Fibroblast of skin of right quadriceps (primary cell): ENCODE measurements around the gene MRPL9.
"Not testable (repeated sequence)": the region's sequence is repeated elsewhere in the genome, so short reads cannot be mapped to it uniquely, and the experiment has no call there.

Experiments used
- DNase-seq: peaks from one replicate; pipeline ENCODE4 v3.0.0-alpha.2; 2013

The MRPL9 gene

GRCh38 chr1:151782741-151783140 is 19.4 kb upstream of the MRPL9 start:
- DNase-seq = no peak

DNA sequence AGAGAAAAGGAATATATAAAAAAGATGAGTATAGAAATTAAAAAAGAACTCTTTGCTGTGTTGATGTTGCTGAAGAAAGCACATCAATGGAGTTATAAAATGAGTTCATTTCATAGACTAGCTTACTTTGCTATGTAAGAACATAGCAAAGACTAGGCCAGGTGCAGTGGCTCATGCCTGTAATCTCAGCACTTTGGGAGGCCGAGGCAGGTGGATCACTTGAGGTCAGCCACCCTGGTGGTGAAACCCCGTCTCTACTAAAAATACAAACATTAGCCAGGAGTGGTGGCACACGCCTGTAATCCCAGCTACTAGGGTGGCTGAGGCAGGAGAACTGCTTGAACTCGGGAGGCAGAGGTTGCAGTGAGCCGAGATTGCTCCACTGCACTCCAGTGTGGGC is 18.7 kb upstream of the MRPL9 start:
- not testable (repeated sequence) for DNase-seq

DNA sequence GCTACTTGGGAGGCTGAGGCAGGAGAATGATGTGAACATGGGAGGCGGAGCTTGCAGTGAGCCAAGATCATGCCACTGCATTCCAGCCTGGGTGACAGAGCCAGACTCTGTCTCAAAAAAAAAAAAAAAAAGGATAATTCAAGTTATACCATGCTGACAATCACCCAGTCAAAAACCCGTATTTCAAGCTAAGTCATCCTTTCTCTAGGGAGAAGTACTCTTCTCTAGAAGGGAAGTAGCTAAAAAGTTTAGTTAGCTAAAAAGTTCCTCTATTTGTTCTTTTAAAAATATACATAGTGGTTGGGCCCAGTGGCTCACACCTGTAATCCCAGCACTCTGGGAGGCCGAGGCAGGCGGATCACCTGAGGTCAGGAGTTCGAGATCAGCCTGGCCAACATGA is 17.4 kb upstream of the MRPL9 start:
- DNase-seq = not testable (repeated sequence)

- DNase-seq = no peak
Observed at GRCh38 chr1:151779852-151780251, 16.6 kb upstream of the MRPL9 start.

- no peak for DNase-seq
Observed at GRCh38 chr1:151777317-151777716, 14.0 kb upstream of the MRPL9 start.

DNA sequence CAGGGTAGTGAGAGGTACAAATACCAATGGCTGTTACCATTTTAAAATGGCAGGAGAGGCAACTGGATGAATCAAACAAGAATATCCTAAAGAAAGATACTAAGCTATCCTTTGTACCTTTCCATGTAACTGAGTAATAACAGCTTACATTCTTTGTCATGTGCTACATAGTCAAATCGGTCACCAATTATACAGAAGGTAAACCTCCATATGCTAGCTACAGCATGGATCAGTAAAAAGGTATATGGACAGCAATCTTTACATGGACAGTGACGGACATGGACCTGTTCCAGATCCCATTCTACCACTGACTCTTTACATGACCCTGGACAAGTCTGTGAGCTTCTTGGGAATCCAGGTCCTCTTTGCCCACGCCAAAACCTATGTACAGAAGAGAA is 13.4 kb upstream of the MRPL9 start:
- DNase-seq = no peak

DNA sequence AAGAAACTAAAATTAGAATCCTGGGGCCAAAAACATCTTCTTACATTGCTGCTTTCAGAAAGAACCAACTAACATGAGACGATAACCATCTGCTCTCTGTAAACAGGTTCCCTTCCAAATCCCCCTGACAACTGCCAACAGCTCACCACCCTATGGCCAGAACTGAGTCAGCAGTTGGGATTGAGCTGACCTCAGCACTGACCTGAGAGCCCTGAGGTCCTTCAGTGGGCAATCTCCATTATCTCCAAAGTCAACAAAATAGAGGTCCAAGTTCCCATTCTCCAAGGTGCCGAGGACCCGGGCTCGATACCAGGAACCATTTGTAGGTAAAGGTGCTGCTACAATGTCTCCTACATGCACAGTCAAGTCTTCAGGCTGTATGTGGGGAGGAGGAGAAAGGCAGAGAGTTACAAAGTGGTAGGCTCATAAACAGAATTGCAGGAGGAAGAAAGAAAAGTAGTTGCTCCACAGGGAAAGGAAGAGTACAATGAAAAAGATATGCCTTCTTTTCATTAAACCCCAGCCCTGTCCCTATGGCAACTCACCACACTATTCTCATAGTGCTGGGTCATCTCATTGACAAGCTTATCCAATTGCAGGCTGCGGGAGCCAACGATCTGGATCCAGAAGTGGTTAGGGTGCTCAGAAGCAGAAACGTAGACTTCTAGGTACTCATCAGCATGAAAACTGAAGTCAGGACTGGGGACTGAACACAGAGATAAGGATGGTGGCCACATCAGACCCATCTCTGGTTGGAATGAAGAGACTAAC is 12.8 kb upstream of the MRPL9 start:
- DNase-seq = no peak

DNA sequence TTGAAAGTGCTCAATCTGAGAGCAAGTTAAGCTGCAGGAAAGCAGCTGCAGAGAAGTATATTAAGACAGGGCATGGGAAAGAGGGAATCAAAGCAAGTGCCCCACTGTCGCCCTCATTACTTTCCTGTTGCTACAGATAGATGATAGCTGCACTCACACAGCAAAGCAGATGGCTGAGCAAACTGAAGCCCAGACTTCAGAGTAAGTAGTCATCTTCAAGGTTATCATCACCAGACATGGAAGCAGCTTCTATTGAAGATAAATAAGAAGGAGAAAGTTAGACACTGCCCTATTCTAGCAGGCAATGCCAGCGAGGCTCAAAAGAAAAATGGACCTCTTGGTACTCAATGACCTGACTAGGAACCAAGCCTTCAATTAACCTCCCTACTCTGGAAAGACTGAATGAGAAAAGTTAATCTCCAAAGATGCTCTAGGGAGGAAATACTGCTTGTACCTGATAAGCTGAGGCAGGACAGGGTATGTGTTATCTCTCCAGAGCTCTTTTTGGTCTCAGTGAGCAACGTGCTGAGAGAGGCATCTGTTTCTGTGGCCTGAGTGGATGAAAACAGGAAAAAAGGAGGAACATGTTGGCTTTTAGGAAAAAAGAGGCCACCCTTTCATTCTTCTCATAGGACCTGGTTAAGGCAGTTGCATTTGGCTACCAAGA is 11.1 kb upstream of the MRPL9 start:
- DNase-seq = no peak

DNA sequence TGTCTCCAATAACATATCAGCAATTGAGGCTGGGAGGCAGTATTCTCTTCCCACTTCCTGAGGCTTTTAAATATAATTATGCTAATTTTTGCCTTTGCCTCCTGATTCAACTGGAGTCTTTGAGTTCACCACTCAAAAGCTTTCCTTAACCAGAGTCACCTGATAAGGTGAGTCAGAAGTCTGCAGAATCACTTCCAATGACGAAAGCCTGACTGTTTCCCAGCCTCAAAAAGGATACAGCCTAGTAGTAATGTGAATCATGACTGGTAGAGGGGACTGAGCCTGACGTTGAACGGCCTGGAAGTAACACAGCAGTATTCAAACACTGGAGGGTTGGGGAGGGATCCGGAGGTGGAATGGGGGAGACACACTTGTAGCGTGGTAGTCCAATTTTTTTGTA is 10.4 kb upstream of the MRPL9 start:
- DNase-seq = no peak

DNA sequence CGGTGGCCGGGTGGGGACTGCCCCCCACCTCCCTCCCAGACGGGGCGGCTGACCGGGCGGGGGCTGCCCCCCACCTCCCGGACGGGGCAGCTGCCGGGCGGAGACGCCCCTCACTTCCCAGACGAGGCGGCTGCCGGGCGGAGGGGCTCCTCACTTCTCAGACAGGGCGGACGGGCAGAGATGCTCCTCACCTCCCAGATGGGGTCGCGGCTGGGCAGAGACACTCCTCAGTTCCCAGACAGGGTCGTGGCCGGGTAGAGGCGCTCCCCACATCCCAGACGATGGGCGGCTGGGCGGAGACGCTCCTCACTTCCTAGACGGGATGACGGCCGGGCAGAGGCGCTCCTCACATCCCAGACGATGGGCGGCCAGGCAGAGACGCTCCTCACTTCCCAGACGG is 6.0 kb upstream of the MRPL9 start:
- not testable (repeated sequence) for DNase-seq

DNA sequence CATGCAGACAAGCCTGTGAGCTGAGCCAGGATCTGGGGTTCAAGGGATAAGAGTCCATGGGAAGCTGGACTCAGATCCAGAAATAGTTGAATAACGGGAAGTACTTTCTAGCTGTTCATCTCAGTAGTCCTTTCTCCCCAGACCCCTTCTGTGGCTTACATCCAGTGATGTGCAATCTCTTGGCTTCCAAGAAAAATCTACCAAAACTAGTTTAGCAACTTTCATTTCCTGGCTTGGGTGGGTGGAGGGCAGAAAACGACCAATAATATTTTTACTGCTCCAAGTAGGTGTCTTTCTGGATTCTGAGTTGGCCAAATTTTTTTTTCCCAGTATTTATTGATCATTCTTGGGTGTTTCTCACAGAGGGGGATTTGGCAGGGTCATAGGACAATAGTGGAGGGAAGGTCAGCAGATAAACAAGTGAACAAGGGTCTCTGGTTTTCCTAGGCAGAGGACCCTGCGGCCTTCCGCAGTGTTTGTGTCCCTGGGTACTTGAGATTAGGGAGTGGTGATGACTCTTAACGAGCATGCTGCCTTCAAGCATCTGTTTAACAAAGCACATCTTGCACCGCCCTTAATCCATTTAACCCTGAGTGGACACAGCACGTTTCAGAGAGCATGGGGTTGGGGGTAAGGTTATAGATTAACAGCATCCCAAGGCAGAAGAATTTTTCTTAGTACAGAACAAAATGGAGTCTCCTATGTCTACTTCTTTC is 5.2 kb upstream of the MRPL9 start:
- not testable (repeated sequence) for DNase-seq

DNA sequence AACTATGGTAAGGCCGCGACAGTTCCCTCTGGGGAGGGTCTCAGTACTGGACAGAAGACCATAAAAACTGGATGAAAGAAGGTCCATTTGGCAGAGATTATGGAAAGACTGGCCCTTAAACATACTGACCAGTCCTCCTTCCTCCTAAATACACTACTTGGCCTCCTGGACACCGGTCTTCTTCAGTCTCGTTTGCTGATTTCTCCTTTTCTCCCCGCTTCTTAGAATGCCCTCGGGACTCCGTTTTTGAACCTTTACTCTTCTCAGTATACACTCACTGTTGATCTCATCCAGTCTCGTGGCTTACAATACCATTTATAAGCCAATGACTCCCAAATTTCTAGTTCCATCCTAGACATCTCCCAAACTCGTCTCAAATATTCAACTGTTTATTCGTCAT is 694 bp upstream of the MRPL9 start:
- no peak for DNase-seq

- DNase-seq = no peak
Observed at GRCh38 chr1:151760597-151761385, 2.5 kb downstream of the MRPL9 start.

DNA sequence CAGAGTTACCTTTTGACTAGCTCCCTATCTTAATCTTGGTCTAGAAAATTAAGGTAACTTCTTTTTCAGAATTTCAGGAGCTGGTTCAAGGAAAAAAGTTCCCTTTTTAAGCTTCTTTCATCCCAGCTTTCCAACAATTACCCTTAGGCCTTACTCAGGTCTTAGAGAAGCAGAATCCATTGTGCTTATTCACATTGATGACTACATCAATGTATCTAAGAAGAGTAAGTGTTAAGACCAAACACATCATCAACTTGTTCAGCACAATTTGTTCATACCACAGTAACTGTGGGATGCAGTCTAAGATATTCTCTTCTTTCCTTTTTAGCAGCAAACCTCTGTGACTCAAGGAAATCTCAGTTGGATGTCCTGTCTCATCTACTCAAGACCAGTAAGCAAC is 4.1 kb downstream of the MRPL9 start:
- DNase-seq = no peak

- peak; percentile 8 for DNase-seq
Observed at GRCh38 chr1:151756291-151756690, 7.0 kb downstream of the MRPL9 start.

GRCh38 chr1:151741516-151741915 is 21.8 kb downstream of the MRPL9 start:
- DNase-seq = no peak

DNA sequence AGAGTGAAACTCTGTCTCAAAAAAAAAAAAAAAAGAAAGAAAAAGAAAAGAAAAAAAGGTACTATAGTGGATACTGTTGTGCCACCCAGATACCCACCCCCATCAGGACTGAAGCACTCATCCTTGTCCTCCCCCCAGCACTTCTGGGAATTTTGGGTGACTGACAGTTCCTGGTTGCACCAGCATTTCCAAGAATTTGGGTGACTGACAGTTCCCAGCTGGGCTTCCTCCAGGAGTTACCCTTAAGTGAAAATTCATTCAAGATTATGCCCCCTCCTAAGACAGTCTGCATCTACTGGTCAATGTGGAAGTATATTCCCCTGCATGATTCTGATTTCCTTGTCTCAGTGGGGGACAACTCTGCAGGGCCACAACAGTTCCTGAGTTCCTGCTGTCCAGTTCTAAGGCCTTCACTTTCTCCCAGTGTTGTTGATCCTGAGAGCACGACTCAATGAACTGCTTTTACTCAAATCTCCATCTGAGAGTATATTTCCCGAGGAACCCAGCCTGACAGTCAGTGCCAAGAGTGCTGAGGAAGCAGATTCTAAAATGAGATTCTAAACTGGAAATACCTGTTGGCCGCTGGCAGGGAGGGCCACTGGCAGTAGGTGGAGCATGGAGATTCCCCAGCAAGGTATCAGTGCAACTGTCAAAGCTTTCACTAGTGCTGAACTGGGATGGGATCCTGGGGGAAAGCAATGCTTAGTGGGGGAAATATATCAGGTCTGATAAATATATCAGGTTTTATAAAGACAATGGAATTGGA is 23.5 kb downstream of the MRPL9 start:
- no peak for DNase-seq

- no peak for DNase-seq
Observed at GRCh38 chr1:151737479-151737878, 25.8 kb downstream of the MRPL9 start.

DNA sequence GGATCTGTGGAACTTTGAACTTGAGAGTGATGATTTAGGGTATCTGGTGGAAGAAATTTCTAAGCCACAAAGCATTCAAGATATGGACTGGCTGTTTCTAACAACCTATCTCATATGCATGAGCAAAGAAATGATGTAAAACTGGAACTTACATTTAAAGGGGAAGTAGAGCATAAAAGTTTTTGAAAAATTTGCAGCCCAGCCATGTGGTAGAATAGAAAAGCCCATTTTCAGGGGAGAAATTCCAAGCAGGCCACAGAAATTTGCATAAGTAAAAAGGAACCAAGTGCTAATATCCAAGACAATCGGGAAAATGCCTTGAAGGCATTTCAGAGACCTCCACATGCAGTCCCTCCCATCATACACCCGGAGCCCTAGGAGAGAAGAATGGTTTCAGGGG is 26.3 kb downstream of the MRPL9 start:
- no peak for DNase-seq

DNA sequence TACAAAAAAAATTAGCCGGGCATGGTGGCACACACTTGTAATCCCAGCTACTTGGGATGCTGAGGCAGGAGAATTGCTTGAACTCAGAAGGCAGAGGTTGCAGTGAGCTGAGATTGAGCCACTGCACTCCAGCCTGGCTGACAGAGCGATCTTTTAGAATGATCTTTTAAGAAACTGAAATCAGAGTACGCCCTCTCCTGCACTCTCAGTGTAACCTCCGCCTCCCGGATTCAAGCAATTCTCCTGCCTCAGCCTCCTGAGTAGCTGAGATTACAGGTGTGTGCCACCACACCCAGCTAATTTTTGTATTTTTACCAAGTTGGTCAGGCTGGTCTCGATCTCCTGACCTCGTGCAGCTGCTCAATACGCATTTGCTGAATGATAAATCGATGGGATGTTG is 29.3 kb downstream of the MRPL9 start:
- not testable (repeated sequence) for DNase-seq

DNA sequence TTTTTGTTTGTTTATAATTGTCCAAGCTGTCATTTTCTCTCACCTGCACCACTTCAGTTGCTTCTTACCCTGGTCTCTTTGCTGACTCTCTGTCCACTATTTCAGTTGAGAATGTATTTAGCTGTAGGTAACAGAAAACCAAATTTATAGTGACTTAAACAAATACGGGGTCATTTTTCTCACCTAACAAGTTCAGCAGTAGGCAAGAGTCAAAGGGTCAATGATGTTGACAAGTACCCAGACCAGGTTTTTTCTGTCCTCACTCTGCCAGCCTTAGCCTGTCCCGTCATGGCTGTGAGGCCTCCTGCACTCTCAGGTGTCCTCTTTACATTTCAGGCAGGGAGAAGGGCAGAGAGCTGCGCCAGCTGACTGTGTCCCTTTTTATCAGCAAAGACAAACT is 30.2 kb downstream of the MRPL9 start:
- DNase-seq = no peak

DNA sequence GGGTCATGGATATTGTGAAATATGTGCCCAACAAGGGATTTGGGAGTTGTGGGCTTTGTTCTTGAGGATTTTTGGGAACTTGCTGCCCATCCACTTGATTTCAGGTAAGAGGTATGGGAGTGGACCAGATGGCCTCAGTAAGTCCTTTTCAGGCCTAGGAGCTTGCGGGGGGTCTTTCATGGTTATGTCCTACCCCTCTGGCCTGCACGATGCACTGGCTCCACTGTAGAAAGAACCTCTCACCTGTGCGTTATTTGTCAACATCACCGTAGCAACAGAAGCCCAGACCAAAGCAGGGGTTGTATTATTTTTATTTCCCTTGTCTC is 33.4 kb downstream of the MRPL9 start:
- no peak for DNase-seq
